Left colon (tissue), 2 donors: ENCODE data around the gene TMEM255A. TPM values are rescaled to one million over a fixed set of nuclear protein-coding genes. Genes with fewer than 3 reads are reported as not detected.

Source experiments
- ATAC-seq: fragments of 200-7000 bp; cut with Tn5 transposase; one replicate; pipeline ENCODE4 v1.9.1; 2020; ENCODE audit warnings: mild to moderate bottlenecking, moderate library complexity
- DNase-seq, 2 donors: peaks; one replicate each; pipeline ENCODE4 v3.0.0-alpha.2; 2020
- intact Hi-C, 2 donors: fragments of 100-400 bp; cut with DNase I in 1 of 2; cut with micrococcal nuclease in 1 of 2; formaldehyde crosslinking; loops; one replicate each; pipeline versions ENCODE4 v1.11.2 to v1.14.0; 2022; cut with DNase I, micrococcal nuclease
- total RNA-seq, 2 donors: library from RNA; stranded (reverse); fragmentation: NEBNext Ultra II Directional; extraction: Animal tissue kit (Norgen Biotek cat#: 25700); gene quantifications; one replicate each; pipeline ENCODE4 v1.2.1, GENCODE V29; 2021
- donor health status: DM: no; HTN: no; CAD: no.
- donor health status: DM: yes; HTN: yes; CAD: no.

Gene TMEM255A
- total RNA-seq, 2 donors from 2014 or later, result 0.67 to 2.5 TPM

- peak in 1 of 2 donors; percentile 21 for DNase-seq
- no peak for ATAC-seq
- intact Hi-C loops, result no loop called here
Observed at GRCh38 chrX:120309873-120310705, 1.2 kb downstream of the TMEM255A start.

GRCh38 chrX:120308959-120309872 lies 2.0 kb downstream of the TMEM255A start:
- DNase-seq (peak; percentile 57 to 59), ATAC-seq (peak; percentile 81)
- intact Hi-C loops, result no loop called here

- DNase-seq, result no peak
- no peak for ATAC-seq
- intact Hi-C loops, result no loop called here
Observed at GRCh38 chrX:120308558-120308957, 2.7 kb downstream of the TMEM255A start.

GRCh38 chrX:120306630-120307029 lies 4.6 kb downstream of the TMEM255A start:
- intact Hi-C loops, result no loop called here
- DNase-seq, result no peak
- no peak for ATAC-seq

GRCh38 chrX:120305531-120306141 lies 5.6 kb downstream of the TMEM255A start:
- intact Hi-C loops, result no loop called here
- DNase-seq, result no peak
- no peak for ATAC-seq

- intact Hi-C loops, result no loop called here
- ATAC-seq (no peak), DNase-seq (no peak)
Observed at GRCh38 chrX:120304256-120304655, 7.0 kb downstream of the TMEM255A start.

GRCh38 chrX:120302434-120302833 lies 8.8 kb downstream of the TMEM255A start:
- intact Hi-C loops, result no loop called here
- DNase-seq (peak; percentile 26 to 32), ATAC-seq (peak; percentile 34)

GRCh38 chrX:120301960-120302359 lies 9.3 kb downstream of the TMEM255A start:
- no peak for ATAC-seq
- intact Hi-C loops, result no loop called here
- DNase-seq, result no peak

- DNase-seq, result no peak
- ATAC-seq, result no peak
- intact Hi-C loops, result no loop called here
Observed at GRCh38 chrX:120301497-120301896, 9.8 kb downstream of the TMEM255A start.

GRCh38 chrX:120299928-120300327 lies 11.3 kb downstream of the TMEM255A start:
- intact Hi-C loops, result no loop called here
- no peak for ATAC-seq
- no peak for DNase-seq

GRCh38 chrX:120297923-120298322 lies 13.3 kb downstream of the TMEM255A start:
- ATAC-seq (no peak), DNase-seq (no peak)
- intact Hi-C loops, result no loop called here

GRCh38 chrX:120294651-120295050 lies 16.6 kb downstream of the TMEM255A start:
- ATAC-seq, result no peak

GRCh38 chrX:120293015-120293414 lies 18.2 kb downstream of the TMEM255A start:
- intact Hi-C loops, result no loop called here
- DNase-seq, result no peak
- no peak for ATAC-seq

More at GRCh38 chrX:120294651-120295050, 16.6 kb downstream of the TMEM255A start:
- no peak for DNase-seq
- intact Hi-C loops, result no loop called here

- intact Hi-C loops, result no loop called here
- no peak for DNase-seq
- ATAC-seq, result no peak
Observed at GRCh38 chrX:120291211-120291610, 20.1 kb downstream of the TMEM255A start.

- ATAC-seq (no peak), DNase-seq (no peak)
- intact Hi-C loops, result no loop called here
Observed at GRCh38 chrX:120290107-120290506, 21.2 kb downstream of the TMEM255A start.

GRCh38 chrX:120287513-120288112 lies 23.6 kb downstream of the TMEM255A start:
- DNase-seq (no peak), ATAC-seq (no peak)
- intact Hi-C loops, result no loop called here

GRCh38 chrX:120286733-120287512 lies 24.3 kb downstream of the TMEM255A start:
- ATAC-seq, result no peak
- DNase-seq, result no peak
- intact Hi-C loops, result no loop called here

GRCh38 chrX:120282697-120283096 lies 28.6 kb downstream of the TMEM255A start:
- intact Hi-C loops, result no loop called here
- DNase-seq (no peak), ATAC-seq (no peak)
